Thyroid gland (tissue), 4 donors: ENCODE data around the gene IRX4. TPM values are rescaled to one million over a fixed set of nuclear protein-coding genes. Genes with fewer than 3 reads are reported as not detected.
"Not testable (repeated sequence)": the region's sequence is repeated elsewhere in the genome, so short reads cannot be mapped to it uniquely, and the experiment has no call there.

ENCODE experiments used
- DNase-seq, 2 donors: peaks; one replicate each; pipeline ENCODE4 v3.0.0-alpha.2; 2019
- H3K27ac ChIP-seq, 3 donors: fragments of 200-600 bp; sonication (generic); 1 replicate in 2 of 3; 2 replicates in 1 of 3; pipeline ENCODE4 v1.5.1; 2016 to 2019; ENCODE audit warnings: mild to moderate bottlenecking in 1 of 3, moderate library complexity in 1 of 3
- H3K27me3 ChIP-seq: fragments of 200-600 bp; sonication (generic); one replicate; pipeline ENCODE4 v1.5.1; 2019
- H3K36me3 ChIP-seq, 2 donors: fragments of 200-600 bp; sonication (generic); one replicate each; pipeline ENCODE4 v1.5.1; 2016 to 2019
- H3K4me1 ChIP-seq, 2 donors: fragments of 200-600 bp; sonication (generic); one replicate each; pipeline ENCODE4 v1.5.1; 2017 to 2019
- H3K4me3 ChIP-seq, 3 donors: fragments of 200-600 bp; sonication (generic); replicated peaks in 1 of 3; 1 replicate in 2 of 3; 2 replicates in 1 of 3; pipeline ENCODE4 v1.5.1; 2016; ENCODE audit warnings: mild to moderate bottlenecking in 1 of 3
- H3K9me3 ChIP-seq: fragments of 200-600 bp; sonication (generic); one replicate; pipeline ENCODE4 v1.5.1; 2017
- CTCF ChIP-seq, 6 experiments: fragments of 200-600 bp in 3 of 6; fragments of 450-650 bp in 3 of 6; sonication (generic) in 3 of 6; IDR thresholded peaks; one replicate each; pipeline ENCODE4 v1.5.1; 2016 to 2019; ENCODE audit warnings: antibody characterized with exemption in 6 of 6, mild to moderate bottlenecking in 2 of 6, inconsistent platforms in 1 of 6, moderate library complexity in 1 of 6
- POLR2A ChIP-seq, 2 donors: fragments of 450-650 bp; IDR thresholded peaks; one replicate each; pipeline ENCODE4 v1.6.1; 2017; ENCODE audit warnings: antibody characterized with exemption in 2 of 2, mild to moderate bottlenecking in 2 of 2, moderate library complexity in 1 of 2
- WGBS, 2 donors: methylation state at CpG; one replicate each; pipeline ENCODE4 v1.1.5; 2017; 5-methylcytosine and 5-hydroxymethylcytosine counted together
- intact Hi-C: fragments of 100-400 bp; cut with DNase I; formaldehyde crosslinking; loops from one replicate; pipeline ENCODE4 v1.15.1; 2023
- total RNA-seq, 4 donors: library from RNA; depleted of rRNA; stranded (reverse); fragments of >200 nt; gene quantifications; one replicate each; pipeline ENCODE4 v1.2.3, GENCODE V29; 2016

The IRX4 gene
- total RNA-seq, 4 donors from 2014 or later, result not detected

GRCh38 chr5:1873243-1873959, 9.3 kb downstream of the IRX4 start:
- Histone ChIP-seq H3K27ac (no peak overlapping the region), H3K27me3 (peaks cover 31% of the 10 kb centered on the region), H3K36me3 (no peaks in the 10 kb centered on the region), H3K9me3 (no peaks in the 10 kb centered on the region), H3K4me3 (no peak overlapping the region), H3K4me1 (peaks cover 17 to 21% of the 10 kb centered on the region in 2 donors)
- peak in 1 of 2 donors; percentile 33 for DNase-seq
- WGBS, 2 donors, result 26 to 33% methylated on average over 13 of the region's 13 CpGs
- intact Hi-C loops, result no loop called here
- TF ChIP-seq POLR2A (IDR thresholded peaks at IDR 0.05) (no peak), CTCF (IDR thresholded peaks at IDR 0.05) (no peak)

GRCh38 chr5:1871441-1871840, 11.3 kb downstream of the IRX4 start:
- WGBS, 2 donors, result 71 to 74% methylated on average over 13 of the region's 14 CpGs
- intact Hi-C loops, result no loop called here

GRCh38 chr5:1870435-1871272, 12.1 kb downstream of the IRX4 start:
- H3K27me3 ChIP-seq, H3K27ac ChIP-seq: not testable (repeated sequence)
- WGBS, 2 donors, result 79 to 85% methylated on average over 16 to 20 of the region's 21 CpGs

More at GRCh38 chr5:1871441-1871840, 11.3 kb downstream of the IRX4 start:
- no peak for DNase-seq
- Histone ChIP-seq H3K27ac (no peak overlapping the region), H3K9me3 (no peaks in the 10 kb centered on the region), H3K4me3 (no peak overlapping the region), H3K4me1 (peaks cover 15 to 18% of the 10 kb centered on the region in 2 donors), H3K36me3 (no peaks in the 10 kb centered on the region), H3K27me3 (peaks cover 14% of the 10 kb centered on the region)
- TF ChIP-seq CTCF (IDR thresholded peaks at IDR 0.05), result no peak
- TF ChIP-seq POLR2A (IDR thresholded peaks at IDR 0.05), result no peak

GRCh38 chr5:1868886-1869475, 13.7 kb downstream of the IRX4 start:
- Histone ChIP-seq H3K27me3 (no peaks in the 10 kb centered on the region), H3K27ac (no peak overlapping the region), H3K36me3 (no peaks in the 10 kb centered on the region), H3K4me3 (no peak overlapping the region), H3K4me1 (no peaks in the 10 kb centered on the region), H3K9me3 (no peaks in the 10 kb centered on the region)
- intact Hi-C loops, result no loop called here
- DNase-seq, result no peak
- TF ChIP-seq POLR2A (IDR thresholded peaks at IDR 0.05) (no peak), CTCF (IDR thresholded peaks at IDR 0.05) (no peak)
- WGBS, 2 donors, result 65 to 69% methylated on average over 5 to 19 of the region's 19 CpGs

More at GRCh38 chr5:1870435-1871272, 12.1 kb downstream of the IRX4 start:
- H3K4me3 ChIP-seq, DNase-seq, H3K36me3 ChIP-seq, intact Hi-C loops, H3K9me3 ChIP-seq: not testable (repeated sequence)
- H3K4me1 ChIP-seq, result peaks cover 7 to 10% of the 10 kb centered on the region in 2 donors

GRCh38 chr5:1867815-1868143, 14.9 kb downstream of the IRX4 start:
- no peak for TF ChIP-seq CTCF (IDR thresholded peaks at IDR 0.05)
- TF ChIP-seq POLR2A (IDR thresholded peaks at IDR 0.05), result no peak
- Histone ChIP-seq H3K4me3 (no peak overlapping the region), H3K27me3 (no peaks in the 10 kb centered on the region), H3K36me3 (no peaks in the 10 kb centered on the region), H3K9me3 (no peaks in the 10 kb centered on the region), H3K4me1 (no peaks in the 10 kb centered on the region), H3K27ac (no peak overlapping the region)
- intact Hi-C loops, result no loop called here
- 36 to 52% methylated on average over 12 to 13 of the region's 20 CpGs for WGBS, 2 donors
- no peak for DNase-seq
